Measurements from ENCODE around the gene MON1B. TPM values are rescaled to one million over a fixed set of nuclear protein-coding genes. Genes with fewer than 3 reads are reported as not detected.
A peak's percentile ranks its signal among the peaks of the same experiment; 100 is the strongest.

Gene MON1B
- total and polyA plus RNA-seq, 2 of the 13 experiments (the other 11 are each of a cell fraction or from before 2014, with no cell fraction given): 13.4 to 15.6 TPM

GRCh38 chr16:77191259-77191969, 424 bp downstream of the MON1B start (continued):
- TF ChIP-seq ZNF276 (CRISPR knock-in tag; IDR thresholded peaks at IDR 0.05; ENCODE audit: low read depth) (no peak), MXD1 (CRISPR knock-in tag; IDR thresholded peaks at IDR 0.05) (0 out of 2 replicates have a peak, but pooled peaks have one; percentile 41), ZNF577 (CRISPR knock-in tag; IDR thresholded peaks at IDR 0.05; ENCODE audit: borderline replicate concordance, low read depth) (no peak), NR3C1 (CRISPR knock-in tag; IDR thresholded peaks at IDR 0.05) (no peak), ZBTB1 (CRISPR knock-in tag; IDR thresholded peaks at IDR 0.05; ENCODE audit: borderline replicate concordance) (no peak), ZFYVE20 (CRISPR knock-in tag; IDR thresholded peaks at IDR 0.05; ENCODE audit: borderline replicate concordance, low read depth) (no peak), NFYC (CRISPR knock-in tag; IDR thresholded peaks at IDR 0.05) (no peak), FOXJ3 (CRISPR knock-in tag; IDR thresholded peaks at IDR 0.05; ENCODE audit: borderline replicate concordance) (no peak), ZNF589 (CRISPR knock-in tag; conservative IDR thresholded peaks at IDR 0.05) (no peak), ZNF841 (CRISPR knock-in tag; IDR thresholded peaks at IDR 0.05; ENCODE audit: borderline replicate concordance) (no peak), NFIC (IDR thresholded peaks at IDR 0.05; ENCODE audit: low read length) (no peak), ZNF256 (CRISPR knock-in tag; conservative IDR thresholded peaks at IDR 0.05) (no peak), ZBED4 (CRISPR knock-in tag; IDR thresholded peaks at IDR 0.05; ENCODE audit: borderline replicate concordance) (no peak), SALL2 (CRISPR knock-in tag; IDR thresholded peaks at IDR 0.05) (no peak), ZNF878 (CRISPR knock-in tag; IDR thresholded peaks at IDR 0.05) (no peak), NRL (CRISPR knock-in tag; IDR thresholded peaks at IDR 0.05; ENCODE audit: borderline replicate concordance) (no peak), ZNF451 (CRISPR knock-in tag; IDR thresholded peaks at IDR 0.05) (no peak), ZSCAN29 (CRISPR knock-in tag; conservative IDR thresholded peaks at IDR 0.05) (no peak), ZNF740 (CRISPR knock-in tag; IDR thresholded peaks at IDR 0.05) (0 out of 2 replicates have a peak, but pooled peaks have one; percentile 16), RARA (CRISPR knock-in tag; IDR thresholded peaks at IDR 0.05) (0 out of 2 replicates have a peak, but pooled peaks have one; percentile 35), ZNF598 (CRISPR knock-in tag; IDR thresholded peaks at IDR 0.05; ENCODE audit: borderline replicate concordance) (0 out of 2 replicates have a peak, but pooled peaks have one; percentile 1), ZNF772 (CRISPR knock-in tag; IDR thresholded peaks at IDR 0.05) (no peak), SIX4 (CRISPR knock-in tag; IDR thresholded peaks at IDR 0.05) (no peak)
